NCI-H2081 treated with DMSO at 0.1 percent for 48 hours (cell line): ENCODE data around the gene SAC3D1.

Experiments
- DNase-seq: peaks from one replicate; lab custom pipeline; 2025; lab: John Stamatoyannopoulos, UW

Gene SAC3D1

GRCh38 chr11:65060913-65061408 lies 20.0 kb downstream of the SAC3D1 start:
- no peak for DNase-seq

- no peak for DNase-seq
Measured at GRCh38 chr11:65063532-65063931, 22.5 kb downstream of the SAC3D1 start.

- no peak for DNase-seq
Measured at GRCh38 chr11:65064847-65065240, 23.8 kb downstream of the SAC3D1 start.

- DNase-seq: no peak
Measured at GRCh38 chr11:65065851-65066250, 24.8 kb downstream of the SAC3D1 start.

GRCh38 chr11:65066315-65066714 lies 25.3 kb downstream of the SAC3D1 start:
- DNase-seq: no peak

- peak; percentile 26 for DNase-seq
Measured at GRCh38 chr11:65066805-65067291, 25.8 kb downstream of the SAC3D1 start.

- no peak for DNase-seq
Measured at GRCh38 chr11:65067446-65067845, 26.4 kb downstream of the SAC3D1 start.

GRCh38 chr11:65069217-65069616 lies 28.2 kb downstream of the SAC3D1 start:
- no peak for DNase-seq

GRCh38 chr11:65071907-65072630 lies 31.1 kb downstream of the SAC3D1 start:
- no peak for DNase-seq

- DNase-seq: no peak
Measured at GRCh38 chr11:65072631-65072966, 31.6 kb downstream of the SAC3D1 start.

- no peak for DNase-seq
Measured at GRCh38 chr11:65077451-65077850, 36.4 kb downstream of the SAC3D1 start.

- peak; percentile 25 for DNase-seq
Measured at GRCh38 chr11:65078151-65078550, 37.1 kb downstream of the SAC3D1 start.

- no peak for DNase-seq
Measured at GRCh38 chr11:65078786-65079342, 37.9 kb downstream of the SAC3D1 start.

- no peak for DNase-seq
Measured at GRCh38 chr11:65083134-65083833, 42.3 kb downstream of the SAC3D1 start.

- peak; percentile 58 for DNase-seq
Measured at GRCh38 chr11:65083834-65084597, 43.0 kb downstream of the SAC3D1 start, which contains the start of the genes CDCA5 and ZFPL1. CDCA5 (minus strand) TSS chr11:65084040; CDS start chr11:65083978, 62 bp downstream. ZFPL1 (plus strand) TSS chr11:65084222; CDS start chr11:65084699, 477 bp downstream.

- DNase-seq: no peak
Measured at GRCh38 chr11:65084598-65085375, 43.8 kb downstream of the SAC3D1 start.

GRCh38 chr11:65085446-65085845 lies 44.4 kb downstream of the SAC3D1 start:
- DNase-seq: no peak

- no peak for DNase-seq
Measured at GRCh38 chr11:65086809-65087208, 45.8 kb downstream of the SAC3D1 start.

- DNase-seq: no peak
Measured at GRCh38 chr11:65087216-65087615, 46.2 kb downstream of the SAC3D1 start.

GRCh38 chr11:65087827-65088226 lies 46.8 kb downstream of the SAC3D1 start:
- DNase-seq: no peak

- no peak for DNase-seq
Measured at GRCh38 chr11:65089621-65090020, 48.6 kb downstream of the SAC3D1 start.
